ENCODE results near the gene MPIG6B.

The MPIG6B gene

DNA sequence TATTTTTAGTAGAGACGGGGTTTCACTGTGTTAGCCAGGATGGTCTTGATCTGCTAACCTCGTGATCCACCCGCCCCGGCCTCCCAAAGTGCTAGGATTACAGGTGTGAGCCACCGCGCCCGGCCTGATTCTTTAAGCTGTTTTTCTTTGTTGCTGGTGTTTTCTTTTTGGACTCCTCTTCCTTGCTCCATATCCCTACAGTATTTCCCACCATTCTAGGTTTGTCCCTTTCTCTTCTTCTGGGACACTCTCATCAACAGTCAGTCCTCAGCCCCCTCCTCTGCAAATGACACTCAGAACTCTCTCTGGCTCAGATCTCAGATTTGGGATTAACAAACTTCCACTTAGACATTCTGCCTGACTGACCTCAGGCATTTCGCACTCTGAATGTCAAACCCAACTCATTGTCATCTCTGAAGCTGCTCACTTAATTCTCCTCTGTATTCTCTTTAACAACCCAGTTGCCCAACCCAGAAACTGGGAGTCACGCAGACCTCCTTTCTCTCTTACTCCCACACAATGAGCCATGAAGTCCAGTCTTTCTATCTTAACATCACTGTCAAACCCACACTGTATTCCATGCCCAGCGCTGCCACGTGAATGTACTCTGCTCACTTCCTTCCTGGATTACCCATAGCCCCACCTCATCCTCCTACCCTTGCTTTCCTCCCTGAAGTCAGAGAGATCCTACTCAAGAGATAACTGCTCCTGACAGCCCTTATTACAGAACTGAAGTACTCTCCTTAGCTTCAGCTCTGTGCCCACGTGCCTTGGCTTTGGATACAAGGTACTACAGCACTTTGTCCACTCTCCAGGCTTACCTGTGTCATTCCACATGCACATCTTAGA lies 2.6 kb downstream of the MPIG6B start:
- ATAC-seq = no peak

DNA sequence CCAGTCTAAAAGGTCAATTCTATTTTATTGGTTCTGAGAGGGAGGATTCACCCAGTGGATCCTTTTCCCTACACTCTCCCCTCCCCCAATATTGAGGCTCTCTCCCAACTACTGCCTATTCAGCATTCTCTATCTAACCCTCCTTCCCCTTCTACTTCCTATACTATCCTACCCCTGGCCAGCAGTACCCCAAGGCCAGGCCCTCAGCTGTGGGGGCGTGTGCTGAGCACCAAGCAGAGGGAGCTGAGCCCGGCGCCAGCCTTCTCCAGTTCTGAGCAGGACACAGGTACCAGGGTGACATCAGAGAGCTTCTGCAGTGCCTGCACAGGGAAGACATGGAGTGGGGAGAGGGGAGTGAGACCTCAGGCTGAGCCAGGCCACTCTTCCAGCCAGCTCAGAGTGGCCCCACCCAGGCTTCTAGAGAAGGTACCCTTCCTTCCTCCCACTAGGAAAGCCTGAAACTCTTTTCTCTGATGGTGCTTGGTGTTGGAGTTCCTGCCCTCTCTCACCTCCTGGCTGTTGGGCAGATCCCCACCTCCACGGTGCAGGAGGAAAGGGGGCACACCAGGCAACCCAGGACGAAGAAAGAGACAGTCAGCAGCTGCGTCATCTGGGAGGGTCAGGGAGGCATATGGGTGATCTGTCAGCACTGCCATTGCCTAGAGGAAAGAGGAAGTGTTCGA lies 4.0 kb downstream of the MPIG6B start:
- ATAC-seq = no peak
- no peak for TF ChIP-seq RARB (CRISPR knock-in tag; IDR thresholded peaks at IDR 0.05)
- no peak for TF ChIP-seq ESRRG (CRISPR knock-in tag; IDR thresholded peaks at IDR 0.05)
- TF ChIP-seq, protein P1, sequence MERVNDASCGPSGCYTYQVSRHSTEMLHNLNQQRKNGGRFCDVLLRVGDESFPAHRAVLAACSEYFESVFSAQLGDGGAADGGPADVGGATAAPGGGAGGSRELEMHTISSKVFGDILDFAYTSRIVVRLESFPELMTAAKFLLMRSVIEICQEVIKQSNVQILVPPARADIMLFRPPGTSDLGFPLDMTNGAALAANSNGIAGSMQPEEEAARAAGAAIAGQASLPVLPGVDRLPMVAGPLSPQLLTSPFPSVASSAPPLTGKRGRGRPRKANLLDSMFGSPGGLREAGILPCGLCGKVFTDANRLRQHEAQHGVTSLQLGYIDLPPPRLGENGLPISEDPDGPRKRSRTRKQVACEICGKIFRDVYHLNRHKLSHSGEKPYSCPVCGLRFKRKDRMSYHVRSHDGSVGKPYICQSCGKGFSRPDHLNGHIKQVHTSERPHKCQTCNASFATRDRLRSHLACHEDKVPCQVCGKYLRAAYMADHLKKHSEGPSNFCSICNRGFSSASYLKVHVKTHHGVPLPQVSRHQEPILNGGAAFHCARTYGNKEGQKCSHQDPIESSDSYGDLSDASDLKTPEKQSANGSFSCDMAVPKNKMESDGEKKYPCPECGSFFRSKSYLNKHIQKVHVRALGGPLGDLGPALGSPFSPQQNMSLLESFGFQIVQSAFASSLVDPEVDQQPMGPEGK (CRISPR knock-in tag; IDR thresholded peaks at IDR 0.05; ENCODE audit: borderline replicate concordance) = no peak
- TF ChIP-seq CSDC2 (CRISPR knock-in tag; IDR thresholded peaks at IDR 0.05) = no peak
- no peak for TF ChIP-seq ARNTL (CRISPR knock-in tag; IDR thresholded peaks at IDR 0.05; ENCODE audit: borderline replicate concordance, low read depth)

More for the DNA sequence above, 2.6 kb downstream of the MPIG6B start:
- no peak for TF ChIP-seq ARNTL (CRISPR knock-in tag; IDR thresholded peaks at IDR 0.05; ENCODE audit: borderline replicate concordance, low read depth)
- no peak for TF ChIP-seq TOX (CRISPR knock-in tag; IDR thresholded peaks at IDR 0.05; ENCODE audit: borderline replicate concordance)
- TF ChIP-seq ZFP3 (CRISPR knock-in tag; IDR thresholded peaks at IDR 0.05) = no peak
- no peak for TF ChIP-seq BACH2 (CRISPR knock-in tag; IDR thresholded peaks at IDR 0.05; ENCODE audit: borderline replicate concordance)
- TF ChIP-seq, protein P2, sequence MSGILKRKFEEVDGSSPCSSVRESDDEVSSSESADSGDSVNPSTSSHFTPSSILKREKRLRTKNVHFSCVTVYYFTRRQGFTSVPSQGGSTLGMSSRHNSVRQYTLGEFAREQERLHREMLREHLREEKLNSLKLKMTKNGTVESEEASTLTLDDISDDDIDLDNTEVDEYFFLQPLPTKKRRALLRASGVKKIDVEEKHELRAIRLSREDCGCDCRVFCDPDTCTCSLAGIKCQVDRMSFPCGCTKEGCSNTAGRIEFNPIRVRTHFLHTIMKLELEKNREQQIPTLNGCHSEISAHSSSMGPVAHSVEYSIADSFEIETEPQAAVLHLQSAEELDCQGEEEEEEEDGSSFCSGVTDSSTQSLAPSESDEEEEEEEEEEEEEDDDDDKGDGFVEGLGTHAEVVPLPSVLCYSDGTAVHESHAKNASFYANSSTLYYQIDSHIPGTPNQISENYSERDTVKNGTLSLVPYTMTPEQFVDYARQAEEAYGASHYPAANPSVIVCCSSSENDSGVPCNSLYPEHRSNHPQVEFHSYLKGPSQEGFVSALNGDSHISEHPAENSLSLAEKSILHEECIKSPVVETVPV (CRISPR knock-in tag; IDR thresholded peaks at IDR 0.05) = no peak
- TF ChIP-seq RARB (CRISPR knock-in tag; IDR thresholded peaks at IDR 0.05) = no peak
- TF ChIP-seq GLIS3 (CRISPR knock-in tag; IDR thresholded peaks at IDR 0.05) = no peak
- no peak for TF ChIP-seq OSR1 (CRISPR knock-in tag; IDR thresholded peaks at IDR 0.05)
- TF ChIP-seq, protein P3, sequence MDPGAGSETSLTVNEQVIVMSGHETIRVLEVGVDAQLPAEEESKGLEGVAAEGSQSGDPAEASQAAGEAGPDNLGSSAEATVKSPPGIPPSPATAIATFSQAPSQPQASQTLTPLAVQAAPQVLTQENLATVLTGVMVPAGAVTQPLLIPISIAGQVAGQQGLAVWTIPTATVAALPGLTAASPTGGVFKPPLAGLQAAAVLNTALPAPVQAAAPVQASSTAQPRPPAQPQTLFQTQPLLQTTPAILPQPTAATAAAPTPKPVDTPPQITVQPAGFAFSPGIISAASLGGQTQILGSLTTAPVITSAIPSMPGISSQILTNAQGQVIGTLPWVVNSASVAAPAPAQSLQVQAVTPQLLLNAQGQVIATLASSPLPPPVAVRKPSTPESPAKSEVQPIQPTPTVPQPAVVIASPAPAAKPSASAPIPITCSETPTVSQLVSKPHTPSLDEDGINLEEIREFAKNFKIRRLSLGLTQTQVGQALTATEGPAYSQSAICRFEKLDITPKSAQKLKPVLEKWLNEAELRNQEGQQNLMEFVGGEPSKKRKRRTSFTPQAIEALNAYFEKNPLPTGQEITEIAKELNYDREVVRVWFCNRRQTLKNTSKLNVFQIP (CRISPR knock-in tag; IDR thresholded peaks at IDR 0.05; ENCODE audit: borderline replicate concordance, low read depth) = no peak
- TF ChIP-seq TCF4 (CRISPR knock-in tag; IDR thresholded peaks at IDR 0.05; ENCODE audit: borderline replicate concordance) = no peak
- TF ChIP-seq ZNF565 (CRISPR knock-in tag; conservative IDR thresholded peaks at IDR 0.05; ENCODE audit: low read depth) = no peak
- TF ChIP-seq SNAI2 (CRISPR knock-in tag; IDR thresholded peaks at IDR 0.05) = no peak
- TF ChIP-seq ZC3H10 (CRISPR knock-in tag; IDR thresholded peaks at IDR 0.05) = no peak
- TF ChIP-seq, protein P4, sequence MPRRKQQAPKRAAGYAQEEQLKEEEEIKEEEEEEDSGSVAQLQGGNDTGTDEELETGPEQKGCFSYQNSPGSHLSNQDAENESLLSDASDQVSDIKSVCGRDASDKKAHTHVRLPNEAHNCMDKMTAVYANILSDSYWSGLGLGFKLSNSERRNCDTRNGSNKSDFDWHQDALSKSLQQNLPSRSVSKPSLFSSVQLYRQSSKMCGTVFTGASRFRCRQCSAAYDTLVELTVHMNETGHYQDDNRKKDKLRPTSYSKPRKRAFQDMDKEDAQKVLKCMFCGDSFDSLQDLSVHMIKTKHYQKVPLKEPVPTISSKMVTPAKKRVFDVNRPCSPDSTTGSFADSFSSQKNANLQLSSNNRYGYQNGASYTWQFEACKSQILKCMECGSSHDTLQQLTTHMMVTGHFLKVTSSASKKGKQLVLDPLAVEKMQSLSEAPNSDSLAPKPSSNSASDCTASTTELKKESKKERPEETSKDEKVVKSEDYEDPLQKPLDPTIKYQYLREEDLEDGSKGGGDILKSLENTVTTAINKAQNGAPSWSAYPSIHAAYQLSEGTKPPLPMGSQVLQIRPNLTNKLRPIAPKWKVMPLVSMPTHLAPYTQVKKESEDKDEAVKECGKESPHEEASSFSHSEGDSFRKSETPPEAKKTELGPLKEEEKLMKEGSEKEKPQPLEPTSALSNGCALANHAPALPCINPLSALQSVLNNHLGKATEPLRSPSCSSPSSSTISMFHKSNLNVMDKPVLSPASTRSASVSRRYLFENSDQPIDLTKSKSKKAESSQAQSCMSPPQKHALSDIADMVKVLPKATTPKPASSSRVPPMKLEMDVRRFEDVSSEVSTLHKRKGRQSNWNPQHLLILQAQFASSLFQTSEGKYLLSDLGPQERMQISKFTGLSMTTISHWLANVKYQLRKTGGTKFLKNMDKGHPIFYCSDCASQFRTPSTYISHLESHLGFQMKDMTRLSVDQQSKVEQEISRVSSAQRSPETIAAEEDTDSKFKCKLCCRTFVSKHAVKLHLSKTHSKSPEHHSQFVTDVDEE (CRISPR knock-in tag; IDR thresholded peaks at IDR 0.05) = no peak

DNA sequence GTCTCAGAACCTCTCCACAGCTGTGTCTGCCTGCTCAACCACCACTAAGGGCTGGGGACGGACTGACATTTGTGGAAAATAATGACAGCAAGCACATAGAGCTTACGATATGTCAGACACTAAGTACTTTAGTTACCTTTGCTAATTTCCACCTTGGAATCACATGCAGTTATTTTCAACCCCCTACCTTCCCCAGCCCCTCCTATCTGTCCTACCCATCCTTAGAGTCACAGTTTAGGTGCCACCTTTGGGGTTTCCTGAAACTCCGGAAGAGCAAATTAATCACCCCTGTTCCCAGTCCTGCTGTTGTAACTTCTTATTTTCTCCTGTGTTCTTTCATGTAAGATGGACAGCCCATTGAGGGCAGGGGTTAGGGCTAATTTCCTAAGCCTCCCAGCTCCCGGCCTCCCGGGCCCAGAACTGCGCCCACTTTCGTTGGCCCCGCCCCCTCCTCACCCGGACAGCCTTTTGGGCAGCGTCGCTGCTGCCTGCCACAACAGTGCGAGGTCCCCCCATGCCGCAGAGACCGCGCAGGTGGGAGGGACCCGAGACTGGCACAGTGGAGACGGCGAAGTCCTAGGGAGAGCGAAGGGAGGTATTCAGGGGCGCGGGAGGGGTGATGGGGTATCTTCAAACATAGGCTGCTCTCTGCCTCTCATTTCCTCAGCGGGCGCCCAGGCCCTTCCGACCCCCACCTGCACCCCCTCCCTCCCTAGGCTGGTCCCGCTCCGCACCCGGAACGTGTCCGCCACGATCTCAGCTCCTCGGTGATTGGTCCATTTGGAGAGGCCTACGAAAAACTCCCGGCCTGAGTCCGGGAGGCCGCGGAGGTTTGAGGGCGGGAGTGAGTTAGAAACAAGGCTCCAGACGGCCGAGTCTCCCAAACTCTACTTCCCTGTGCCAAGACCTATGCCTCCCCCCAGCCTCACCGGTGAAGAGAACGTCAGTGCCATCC lies 4.8 kb downstream of the MPIG6B start:
- no peak for ATAC-seq
- TF ChIP-seq, protein P5, sequence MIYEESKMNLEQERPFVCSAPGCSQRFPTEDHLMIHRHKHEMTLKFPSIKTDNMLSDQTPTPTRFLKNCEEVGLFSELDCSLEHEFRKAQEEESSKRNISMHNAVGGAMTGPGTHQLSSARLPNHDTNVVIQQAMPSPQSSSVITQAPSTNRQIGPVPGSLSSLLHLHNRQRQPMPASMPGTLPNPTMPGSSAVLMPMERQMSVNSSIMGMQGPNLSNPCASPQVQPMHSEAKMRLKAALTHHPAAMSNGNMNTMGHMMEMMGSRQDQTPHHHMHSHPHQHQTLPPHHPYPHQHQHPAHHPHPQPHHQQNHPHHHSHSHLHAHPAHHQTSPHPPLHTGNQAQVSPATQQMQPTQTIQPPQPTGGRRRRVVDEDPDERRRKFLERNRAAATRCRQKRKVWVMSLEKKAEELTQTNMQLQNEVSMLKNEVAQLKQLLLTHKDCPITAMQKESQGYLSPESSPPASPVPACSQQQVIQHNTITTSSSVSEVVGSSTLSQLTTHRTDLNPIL (CRISPR knock-in tag; IDR thresholded peaks at IDR 0.05; ENCODE audit: low read depth) = no peak
- TF ChIP-seq ARNTL (CRISPR knock-in tag; IDR thresholded peaks at IDR 0.05; ENCODE audit: borderline replicate concordance, low read depth) (no peak), ZNF8 (CRISPR knock-in tag; IDR thresholded peaks at IDR 0.05) (no peak), CSDC2 (CRISPR knock-in tag; IDR thresholded peaks at IDR 0.05) (no peak), TOX (CRISPR knock-in tag; IDR thresholded peaks at IDR 0.05; ENCODE audit: borderline replicate concordance) (no peak), ZNF565 (CRISPR knock-in tag; conservative IDR thresholded peaks at IDR 0.05; ENCODE audit: low read depth) (no peak), TCF4 (CRISPR knock-in tag; IDR thresholded peaks at IDR 0.05; ENCODE audit: borderline replicate concordance) (no peak)
- TF ChIP-seq, protein P3 (CRISPR knock-in tag; IDR thresholded peaks at IDR 0.05; ENCODE audit: borderline replicate concordance, low read depth) = no peak
- TF ChIP-seq, protein P1 (CRISPR knock-in tag; IDR thresholded peaks at IDR 0.05; ENCODE audit: borderline replicate concordance) = no peak
